ENCODE data around the gene SH3BGRL.
A peak's percentile ranks its signal among the peaks of the same experiment; 100 is the strongest.

SH3BGRL gene

DNA sequence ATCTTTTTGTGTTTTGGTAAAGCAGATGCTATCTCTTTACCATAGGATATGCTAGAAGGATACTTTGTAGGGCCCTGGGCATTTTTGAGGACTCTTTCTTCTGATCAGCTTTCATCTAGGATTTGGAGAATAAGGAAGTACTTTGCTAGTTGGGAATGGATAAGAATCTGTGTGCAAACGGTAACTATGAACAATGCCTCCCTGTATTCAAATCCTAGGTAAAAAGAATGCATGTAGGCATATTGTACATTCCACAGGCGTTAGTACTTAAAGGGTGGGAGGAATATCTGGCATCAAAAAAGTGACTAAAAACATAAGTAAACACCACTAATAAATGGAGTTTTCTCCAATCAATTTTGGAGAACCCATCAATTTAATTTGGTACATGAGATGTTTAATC lies 59.7 kb downstream of the SH3BGRL start:
- H3K14ac ChIP-seq (ENCODE audit: low read length) = no peak overlapping the region
- no peak overlapping the region for H3K4me3 ChIP-seq (ENCODE audit: low read length in 2 of 2)
- H3K36me3 ChIP-seq (replicated peaks in 1 of 2; ENCODE audit: control insufficient read depth in 2 of 2, insufficient read depth in 2 of 2, low read length in 2 of 2) = no peaks in the 10 kb centered on the region
- no peak overlapping the region for H2BK5ac ChIP-seq (ENCODE audit: low read length)
- H3K27me3 ChIP-seq (ENCODE audit: control insufficient read depth in 3 of 3, insufficient read depth in 3 of 3, low read depth in 1 of 3, low read length in 3 of 3) = no peaks in the 10 kb centered on the region
- H3K4ac ChIP-seq (ENCODE audit: low read length) = no peak overlapping the region
- H3K18ac ChIP-seq (ENCODE audit: low read length) = no peak overlapping the region
- H2BK15ac ChIP-seq (ENCODE audit: low read length) = no peak overlapping the region
- no peak overlapping the region for H2AFZ ChIP-seq (ENCODE audit: low read length)
- no peaks in the 10 kb centered on the region for H3K9me3 ChIP-seq (replicated peaks in 1 of 2; ENCODE audit: control insufficient read depth in 2 of 2, insufficient read depth in 1 of 2, low read depth in 1 of 2, low read length in 2 of 2)
- no peak overlapping the region for H3K27ac ChIP-seq (replicated peaks; ENCODE audit: low read length)
- H4K8ac ChIP-seq (ENCODE audit: low read depth, low read length) = no peak overlapping the region
- no CpG with 5 or more reads among the region's 2 CpGs for WGBS, 2 donors (ENCODE audit: extremely low coverage in 2 of 2, insufficient read length in 2 of 2, insufficient replicate concordance in 1 of 2)
- H3K4me1 ChIP-seq (ENCODE audit: control insufficient read depth in 2 of 2, insufficient read depth in 1 of 2, low read depth in 1 of 2, low read length in 2 of 2) = peaks cover 2 to 9% of the 10 kb centered on the region in 2 donors
- H4K91ac ChIP-seq (ENCODE audit: low read depth, low read length, poor library complexity) = no peak overlapping the region
- H3K79me1 ChIP-seq (ENCODE audit: low read depth, low read length) = no peaks in the 10 kb centered on the region
- H2AK5ac ChIP-seq (ENCODE audit: low read depth, low read length) = no peak overlapping the region
- H2BK12ac ChIP-seq (ENCODE audit: low read length) = no peak overlapping the region
- H2BK120ac ChIP-seq (ENCODE audit: low read depth, low read length) = no peak overlapping the region
- no peak for DNase-seq (ENCODE audit: low spot score)
- no peak overlapping the region for H3K23ac ChIP-seq (ENCODE audit: low read depth, low read length, poor library complexity)
- H3K4me2 ChIP-seq (ENCODE audit: insufficient read depth, low read length, poor library complexity, severe bottlenecking) = no peak overlapping the region
- no peak overlapping the region for H3K9ac ChIP-seq (ENCODE audit: low read depth, low read length, poor library complexity)

DNA sequence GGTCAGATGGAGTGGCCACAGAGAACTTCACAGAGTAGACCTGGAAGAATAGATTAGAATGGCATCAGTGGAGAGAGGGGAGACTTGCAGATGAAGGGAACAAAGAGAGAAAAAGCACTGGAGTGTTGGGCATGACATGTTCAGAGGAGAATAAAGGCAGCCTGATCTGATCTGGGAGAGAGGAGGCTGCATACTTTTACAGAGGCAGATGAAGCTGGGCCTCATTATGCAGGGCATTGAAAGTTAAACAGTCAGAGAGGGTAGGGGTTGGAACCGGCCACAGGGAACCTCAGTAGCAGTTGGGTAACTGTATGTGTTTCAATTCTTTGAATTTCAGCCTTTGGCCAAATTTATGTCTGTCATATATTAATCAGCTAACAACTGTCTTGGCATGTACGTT lies 61.2 kb downstream of the SH3BGRL start:
- H3K14ac ChIP-seq (ENCODE audit: low read length) = no peak overlapping the region
- DNase-seq (ENCODE audit: low spot score) = peak; percentile 2

DNA sequence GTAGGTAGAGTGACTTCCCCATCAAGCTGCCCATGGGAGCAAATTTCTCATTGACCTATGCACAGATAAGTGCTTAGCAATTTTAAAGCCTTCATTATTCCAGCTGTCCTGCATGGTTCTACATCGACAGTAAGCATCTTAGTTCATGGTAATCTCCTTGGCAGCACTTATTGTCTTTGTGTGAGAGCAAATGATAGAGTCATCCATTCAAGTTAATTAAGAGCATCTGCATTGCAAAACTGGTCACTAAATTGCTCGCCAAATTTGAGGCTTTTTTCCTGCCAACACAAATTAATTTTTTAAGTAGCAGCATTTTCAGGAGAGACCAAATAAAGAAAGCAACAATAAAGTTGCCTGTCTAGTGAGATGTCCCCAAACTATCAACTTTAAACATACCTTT lies 76.7 kb downstream of the SH3BGRL start:
- no peak overlapping the region for H2AFZ ChIP-seq (ENCODE audit: low read length)
- no peaks in the 10 kb centered on the region for H3K9me3 ChIP-seq (replicated peaks in 1 of 2; ENCODE audit: control insufficient read depth in 2 of 2, insufficient read depth in 1 of 2, low read depth in 1 of 2, low read length in 2 of 2)
- H3K4ac ChIP-seq (ENCODE audit: low read length) = no peak overlapping the region
- WGBS, 2 donors (ENCODE audit: extremely low coverage in 2 of 2, insufficient read length in 2 of 2, insufficient replicate concordance in 1 of 2) = no CpG with 5 or more reads among the region's 2 CpGs
- H3K4me2 ChIP-seq (ENCODE audit: insufficient read depth, low read length, poor library complexity, severe bottlenecking) = no peak overlapping the region
- H4K8ac ChIP-seq (ENCODE audit: low read depth, low read length) = no peak overlapping the region
- H2BK15ac ChIP-seq (ENCODE audit: low read length) = no peak overlapping the region
- no peak overlapping the region for H2AK5ac ChIP-seq (ENCODE audit: low read depth, low read length)
- no peak overlapping the region for H2BK120ac ChIP-seq (ENCODE audit: low read depth, low read length)
- DNase-seq (ENCODE audit: low spot score) = no peak
- H2BK5ac ChIP-seq (ENCODE audit: low read length) = no peak overlapping the region
- no peak overlapping the region for H3K27ac ChIP-seq (replicated peaks; ENCODE audit: low read length)
- no peaks in the 10 kb centered on the region for H3K4me1 ChIP-seq (ENCODE audit: control insufficient read depth in 2 of 2, insufficient read depth in 1 of 2, low read depth in 1 of 2, low read length in 2 of 2)
- no peaks in the 10 kb centered on the region for H3K27me3 ChIP-seq (ENCODE audit: control insufficient read depth in 3 of 3, insufficient read depth in 3 of 3, low read depth in 1 of 3, low read length in 3 of 3)
- H3K18ac ChIP-seq (ENCODE audit: low read length) = no peak overlapping the region
- no peak overlapping the region for H3K9ac ChIP-seq (ENCODE audit: low read depth, low read length, poor library complexity)
- H3K23ac ChIP-seq (ENCODE audit: low read depth, low read length, poor library complexity) = no peak overlapping the region
- no peak overlapping the region for H2BK12ac ChIP-seq (ENCODE audit: low read length)
- H3K79me1 ChIP-seq (ENCODE audit: low read depth, low read length) = no peaks in the 10 kb centered on the region
- H3K4me3 ChIP-seq (ENCODE audit: low read length in 2 of 2) = no peak overlapping the region
- H3K14ac ChIP-seq (ENCODE audit: low read length) = no peak overlapping the region
- no peak overlapping the region for H4K91ac ChIP-seq (ENCODE audit: low read depth, low read length, poor library complexity)
- H3K36me3 ChIP-seq (replicated peaks in 1 of 2; ENCODE audit: control insufficient read depth in 2 of 2, insufficient read depth in 2 of 2, low read length in 2 of 2) = peaks cover 0 to 38% of the 10 kb centered on the region in 2 donors

More for the DNA sequence above, 61.2 kb downstream of the SH3BGRL start:
- H3K4me3 ChIP-seq (ENCODE audit: low read length in 2 of 2) = no peak overlapping the region
- H2BK5ac ChIP-seq (ENCODE audit: low read length) = no peak overlapping the region
- no peak overlapping the region for H2AFZ ChIP-seq (ENCODE audit: low read length)
- no peak overlapping the region for H2BK120ac ChIP-seq (ENCODE audit: low read depth, low read length)
- peaks cover 2 to 9% of the 10 kb centered on the region in 2 donors for H3K4me1 ChIP-seq (ENCODE audit: control insufficient read depth in 2 of 2, insufficient read depth in 1 of 2, low read depth in 1 of 2, low read length in 2 of 2)
- no peaks in the 10 kb centered on the region for H3K9me3 ChIP-seq (replicated peaks in 1 of 2; ENCODE audit: control insufficient read depth in 2 of 2, insufficient read depth in 1 of 2, low read depth in 1 of 2, low read length in 2 of 2)
- no peak overlapping the region for H4K91ac ChIP-seq (ENCODE audit: low read depth, low read length, poor library complexity)
- no peak overlapping the region for H3K9ac ChIP-seq (ENCODE audit: low read depth, low read length, poor library complexity)
- no peak overlapping the region for H3K27ac ChIP-seq (replicated peaks; ENCODE audit: low read length)
- H4K8ac ChIP-seq (ENCODE audit: low read depth, low read length) = no peak overlapping the region
- no peak overlapping the region for H3K18ac ChIP-seq (ENCODE audit: low read length)
- no peak overlapping the region for H3K23ac ChIP-seq (ENCODE audit: low read depth, low read length, poor library complexity)
- H3K36me3 ChIP-seq (replicated peaks in 1 of 2; ENCODE audit: control insufficient read depth in 2 of 2, insufficient read depth in 2 of 2, low read length in 2 of 2) = no peaks in the 10 kb centered on the region
- no peaks in the 10 kb centered on the region for H3K79me1 ChIP-seq (ENCODE audit: low read depth, low read length)
- no peak overlapping the region for H2AK5ac ChIP-seq (ENCODE audit: low read depth, low read length)
- no peak overlapping the region for H3K4ac ChIP-seq (ENCODE audit: low read length)
- H2BK12ac ChIP-seq (ENCODE audit: low read length) = no peak overlapping the region
- WGBS, 2 donors (ENCODE audit: extremely low coverage in 2 of 2, insufficient read length in 2 of 2, insufficient replicate concordance in 1 of 2) = no CpG with 5 or more reads among the region's 2 CpGs
- H3K27me3 ChIP-seq (ENCODE audit: control insufficient read depth in 3 of 3, insufficient read depth in 3 of 3, low read depth in 1 of 3, low read length in 3 of 3) = no peaks in the 10 kb centered on the region
- H3K4me2 ChIP-seq (ENCODE audit: insufficient read depth, low read length, poor library complexity, severe bottlenecking) = no peak overlapping the region
- no peak overlapping the region for H2BK15ac ChIP-seq (ENCODE audit: low read length)

DNA sequence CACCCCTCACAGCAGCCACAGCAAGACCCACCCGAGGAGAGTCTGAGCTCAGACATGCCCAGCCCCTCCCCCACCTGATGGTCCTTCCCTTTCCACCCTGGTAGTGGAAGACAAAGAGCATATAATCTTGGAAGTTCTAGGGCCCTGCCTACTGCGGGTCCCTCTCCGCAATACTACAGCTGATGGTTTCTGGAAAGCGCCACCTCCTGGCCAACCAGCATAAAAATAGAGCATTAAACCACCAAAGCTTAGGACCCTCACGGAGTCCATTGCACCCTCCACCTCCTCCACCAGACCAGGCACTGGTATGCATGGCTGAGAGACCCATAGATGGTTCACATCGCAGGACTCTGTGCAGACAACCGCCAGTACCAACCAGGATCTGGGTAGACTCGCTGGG lies 78.2 kb downstream of the SH3BGRL start:
- Histone ChIP-seq H4K8ac (ENCODE audit: low read depth, low read length) (no peak overlapping the region), H3K9ac (ENCODE audit: low read depth, low read length, poor library complexity) (no peak overlapping the region), H3K27me3 (ENCODE audit: control insufficient read depth in 3 of 3, insufficient read depth in 3 of 3, low read depth in 1 of 3, low read length in 3 of 3) (no peaks in the 10 kb centered on the region), H3K23ac (ENCODE audit: low read depth, low read length, poor library complexity) (no peak overlapping the region), H3K4me3 (ENCODE audit: low read length in 2 of 2) (no peak overlapping the region), H3K4me1 (ENCODE audit: control insufficient read depth in 2 of 2, insufficient read depth in 1 of 2, low read depth in 1 of 2, low read length in 2 of 2) (no peaks in the 10 kb centered on the region), H3K36me3 (replicated peaks in 1 of 2; ENCODE audit: control insufficient read depth in 2 of 2, insufficient read depth in 2 of 2, low read length in 2 of 2) (peaks cover 0 to 38% of the 10 kb centered on the region in 2 donors), H3K4me2 (ENCODE audit: insufficient read depth, low read length, poor library complexity, severe bottlenecking) (no peak overlapping the region), H2BK12ac (ENCODE audit: low read length) (no peak overlapping the region), H4K91ac (ENCODE audit: low read depth, low read length, poor library complexity) (no peak overlapping the region), H2BK5ac (ENCODE audit: low read length) (no peak overlapping the region), H3K79me1 (ENCODE audit: low read depth, low read length) (no peaks in the 10 kb centered on the region), H3K9me3 (replicated peaks in 1 of 2; ENCODE audit: control insufficient read depth in 2 of 2, insufficient read depth in 1 of 2, low read depth in 1 of 2, low read length in 2 of 2) (no peaks in the 10 kb centered on the region), H3K4ac (ENCODE audit: low read length) (no peak overlapping the region), H2AK5ac (ENCODE audit: low read depth, low read length) (no peak overlapping the region), H3K27ac (replicated peaks; ENCODE audit: low read length) (no peak overlapping the region), H3K14ac (ENCODE audit: low read length) (no peak overlapping the region), H2BK15ac (ENCODE audit: low read length) (no peak overlapping the region), H2AFZ (ENCODE audit: low read length) (no peak overlapping the region), H3K18ac (ENCODE audit: low read length) (no peak overlapping the region), H2BK120ac (ENCODE audit: low read depth, low read length) (no peak overlapping the region)
- no peak for DNase-seq (ENCODE audit: low spot score)
- no CpG with 5 or more reads among the region's 8 CpGs for WGBS, 2 donors (ENCODE audit: extremely low coverage in 2 of 2, insufficient read length in 2 of 2, insufficient replicate concordance in 1 of 2)

Measured in neuronal stem cell (in vitro differentiated cells).